SHP77 treated with DMSO at 0.1 percent for 48 hours (cell line): ENCODE data around the gene COG5.

Source experiments
- DNase-seq: peaks from one replicate; lab custom pipeline; 2025; lab: John Stamatoyannopoulos, UW

The COG5 gene

GRCh38 chr7:107394276-107394675 is 169.4 kb downstream of the COG5 start:
- no peak for DNase-seq

DNA sequence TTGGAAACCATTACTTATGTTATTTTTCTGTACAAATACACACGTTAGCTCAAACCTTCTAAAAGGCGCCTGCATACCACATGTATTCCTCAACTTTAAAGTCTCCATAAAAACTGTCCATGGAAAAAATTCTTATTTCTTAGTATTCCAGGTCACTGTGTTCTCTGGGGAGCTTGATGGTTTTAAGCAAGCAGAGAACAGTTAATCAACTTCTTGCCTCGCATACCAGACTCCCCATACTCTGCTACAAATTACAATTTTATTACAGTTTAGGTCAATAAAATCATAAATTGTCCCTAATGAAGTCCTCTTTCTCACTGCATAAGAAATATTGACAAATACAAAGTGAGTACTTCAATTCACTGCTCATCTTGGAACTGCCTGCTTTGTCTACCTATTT is 170.9 kb downstream of the COG5 start:
- DNase-seq, result no peak

DNA sequence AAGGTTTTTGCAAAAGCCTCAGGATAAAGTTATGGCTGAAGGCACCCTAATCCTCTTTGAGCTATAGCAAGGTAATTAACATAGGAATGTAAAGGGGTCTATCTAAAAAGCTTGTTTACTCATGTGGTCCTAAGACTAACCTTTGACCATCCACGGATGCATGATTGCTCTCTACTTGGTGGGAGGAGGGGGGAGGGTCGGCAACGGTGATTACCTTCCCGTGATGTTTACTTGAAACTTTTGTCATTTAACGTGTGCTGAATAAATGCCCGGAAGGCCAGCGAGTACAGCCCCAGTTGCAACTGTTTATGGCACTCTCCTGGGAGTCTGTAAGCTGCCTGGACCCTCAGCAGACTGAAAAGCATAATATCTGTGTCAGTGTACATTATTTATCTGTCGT is 172.8 kb downstream of the COG5 start:
- DNase-seq, result no peak

- DNase-seq, result no peak
These were observed 175.1 kb downstream of the COG5 start for GRCh38 chr7:107388604-107389003.

DNA sequence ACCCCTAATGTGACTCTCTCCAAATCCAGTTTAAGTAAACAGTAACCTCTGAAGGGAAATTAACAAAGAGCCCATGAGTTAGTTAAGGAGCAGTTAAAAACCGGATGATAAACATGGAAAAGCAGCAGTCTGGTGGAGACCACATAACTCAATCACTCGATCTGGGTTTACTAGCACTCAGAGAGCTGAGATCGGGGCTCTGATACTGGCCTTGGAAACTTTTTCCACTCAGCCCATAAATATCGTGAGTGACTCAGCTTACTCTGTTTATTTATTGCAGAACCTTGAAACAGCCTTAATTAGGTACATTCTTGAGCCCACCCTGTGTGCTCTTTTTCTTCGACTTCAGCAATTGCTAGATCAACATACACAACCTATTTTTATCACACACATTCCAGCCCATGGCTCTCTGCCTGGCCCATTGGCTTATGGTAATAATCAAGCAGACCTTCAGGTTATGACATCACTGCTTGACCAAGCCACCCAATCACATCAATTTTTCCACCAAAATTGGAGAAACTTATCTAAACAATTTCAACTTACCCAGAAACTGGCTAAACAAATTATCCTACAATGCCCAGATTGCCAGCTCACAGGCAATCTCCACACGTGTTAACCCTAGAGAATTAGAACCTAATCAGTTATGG is 176.0 kb downstream of the COG5 start:
- no peak for DNase-seq

DNA sequence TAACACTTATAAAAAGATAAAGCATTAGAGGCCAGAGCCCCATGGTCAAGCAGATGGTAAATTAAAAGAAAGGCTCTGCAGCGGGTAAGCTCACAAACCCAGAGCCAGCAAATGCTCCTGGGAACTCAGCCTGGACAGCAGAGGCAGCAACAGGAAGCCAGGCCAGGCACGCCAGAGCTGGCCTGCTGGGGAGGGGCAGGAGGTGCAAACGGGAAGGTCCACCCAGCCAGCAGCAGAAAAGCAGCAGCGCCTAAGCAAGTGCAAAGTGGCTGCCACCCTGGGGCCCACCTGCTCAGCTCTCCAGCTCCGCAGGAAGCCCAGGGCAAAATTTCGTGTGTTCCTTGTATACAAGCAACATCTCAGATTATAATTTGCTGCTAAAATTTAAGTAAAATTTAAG is 176.6 kb downstream of the COG5 start:
- DNase-seq, result no peak

GRCh38 chr7:107386548-107387102 is 177.1 kb downstream of the COG5 start:
- DNase-seq, result no peak

- no peak for DNase-seq
These were observed 179.7 kb downstream of the COG5 start for GRCh38 chr7:107384025-107384424.

- no peak for DNase-seq
These were observed 180.5 kb downstream of the COG5 start for GRCh38 chr7:107383203-107383602.

DNA sequence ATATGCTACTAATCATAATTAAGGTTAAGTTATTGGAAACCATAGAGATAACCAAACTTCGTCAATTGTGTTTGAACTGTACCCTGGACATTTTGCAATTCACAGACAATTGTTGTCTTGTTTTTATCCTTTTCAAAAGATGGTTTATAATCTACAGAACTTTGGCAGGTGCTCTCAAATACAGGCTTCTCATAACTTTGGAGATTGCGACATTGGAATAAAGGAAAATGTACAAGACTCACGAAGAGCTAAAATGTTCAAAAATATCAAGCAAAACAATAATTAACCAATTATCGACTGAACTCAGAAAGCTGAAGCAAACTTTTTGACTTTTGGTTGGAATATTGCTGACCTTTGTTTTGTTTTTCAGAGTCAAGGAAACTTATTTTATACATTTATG is 182.3 kb downstream of the COG5 start:
- DNase-seq, result no peak

- DNase-seq, result no peak
These were observed 190.4 kb downstream of the COG5 start for GRCh38 chr7:107373354-107373753.

DNA sequence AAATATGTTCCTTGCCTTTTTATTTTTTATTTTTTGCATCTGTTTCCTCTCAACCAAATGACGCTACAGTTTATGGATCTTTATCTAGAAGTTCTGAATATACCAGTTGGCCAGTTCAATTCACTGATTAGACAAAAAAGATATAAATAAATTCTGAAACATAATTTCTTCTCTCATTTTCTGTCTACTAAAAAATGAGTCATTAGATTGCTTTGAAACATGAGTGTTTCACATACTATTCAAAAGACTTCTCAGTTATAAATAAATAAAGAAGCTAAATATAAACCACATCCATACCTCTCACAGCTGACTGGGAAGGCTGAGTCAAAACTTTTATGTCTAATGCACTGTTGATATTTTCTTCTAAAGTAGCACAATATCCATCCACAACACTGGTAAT is 191.4 kb downstream of the COG5 start:
- DNase-seq, result no peak

GRCh38 chr7:107370816-107371215 is 192.9 kb downstream of the COG5 start:
- no peak for DNase-seq

GRCh38 chr7:107364787-107365186 is 198.9 kb downstream of the COG5 start:
- no peak for DNase-seq

DNA sequence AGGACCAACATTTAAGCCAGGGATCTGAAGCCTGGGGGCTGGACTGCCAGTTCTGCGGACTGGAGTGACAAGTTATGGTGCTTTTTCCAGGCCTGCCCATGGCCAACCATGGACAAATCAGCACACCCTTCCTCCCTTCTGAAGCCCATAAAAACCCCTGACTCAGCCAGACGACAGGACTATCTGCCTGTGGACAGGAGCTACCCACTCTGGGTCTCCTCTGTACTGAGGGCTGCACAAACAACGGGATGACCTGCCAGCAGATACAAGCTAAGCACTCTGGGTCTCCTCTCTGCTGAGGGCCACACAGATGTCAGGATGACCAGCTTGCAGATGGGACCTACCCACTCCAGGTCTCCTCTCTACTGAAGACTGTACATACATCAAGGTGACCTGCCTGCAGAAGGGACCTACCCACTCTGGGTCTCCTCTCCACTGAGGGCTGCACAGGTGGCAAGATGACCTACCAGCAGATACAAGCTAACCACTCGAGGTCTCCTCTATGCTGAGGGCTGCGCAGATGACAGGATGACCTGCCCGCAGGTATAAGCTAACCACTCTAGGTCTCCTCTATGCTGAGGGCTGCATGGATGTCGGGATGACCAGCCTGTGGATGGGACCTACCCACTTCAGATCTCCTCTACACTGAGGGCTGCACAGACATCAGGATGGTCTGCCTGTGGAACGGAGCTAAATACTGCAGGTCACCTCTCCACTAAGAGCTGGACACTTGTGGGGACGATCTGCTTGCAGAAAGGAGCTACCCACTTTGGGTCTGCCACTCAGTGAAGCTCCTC is 204.0 kb downstream of the COG5 start:
- DNase-seq, result no peak

DNA sequence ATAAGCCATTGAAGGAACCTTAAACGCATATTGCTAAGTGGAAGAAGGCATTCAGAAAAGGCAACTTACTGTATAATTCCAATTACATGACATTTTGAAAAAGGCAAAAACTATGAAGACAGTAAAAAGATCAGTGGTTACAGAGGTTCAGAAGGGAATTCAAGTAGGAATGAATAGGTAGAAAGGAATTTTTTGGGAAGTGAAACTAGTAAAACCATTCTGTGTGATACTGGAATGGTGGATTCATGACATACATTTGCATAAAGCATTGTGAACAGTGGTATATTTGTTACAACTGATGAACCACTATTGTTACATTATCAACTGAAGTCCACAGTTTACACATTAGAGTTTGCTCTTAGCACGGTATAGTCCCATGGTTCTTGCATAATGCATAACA is 208.1 kb downstream of the COG5 start:
- DNase-seq, result no peak

- DNase-seq, result no peak
These were observed 209.1 kb downstream of the COG5 start for GRCh38 chr7:107354640-107355039.

GRCh38 chr7:107353701-107354100 is 210.0 kb downstream of the COG5 start:
- no peak for DNase-seq

GRCh38 chr7:107345898-107346297 is 217.8 kb downstream of the COG5 start:
- no peak for DNase-seq

DNA sequence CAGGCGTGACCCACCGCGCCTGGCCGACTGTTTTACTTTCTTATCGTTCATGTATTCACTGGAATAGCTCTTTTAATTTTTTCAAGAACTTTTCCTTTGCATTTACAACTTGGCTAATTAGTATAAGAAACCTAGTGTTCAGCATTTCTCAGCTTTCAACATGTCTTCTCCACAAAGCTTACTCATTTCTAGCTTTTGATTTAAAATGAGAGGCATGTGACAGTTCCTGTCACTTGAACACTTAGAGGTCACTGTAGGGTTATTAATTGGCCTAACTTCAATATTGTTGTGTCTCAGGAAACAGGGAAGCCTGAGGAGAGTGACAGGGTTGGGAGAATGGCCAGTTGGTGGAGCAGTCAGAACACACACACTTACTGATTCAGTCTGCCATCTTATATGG is 218.9 kb downstream of the COG5 start:
- DNase-seq, result no peak

- no peak for DNase-seq
These were observed 219.4 kb downstream of the COG5 start for GRCh38 chr7:107344286-107344685.

- DNase-seq, result no peak
These were observed 225.6 kb downstream of the COG5 start for GRCh38 chr7:107338080-107338479.

GRCh38 chr7:107332488-107333269 is 231.0 kb downstream of the COG5 start:
- no peak for DNase-seq
